GM19328 (cell line): Measurements from ENCODE around the gene PALD1.
"Not testable (repeated sequence)": the region's sequence is repeated elsewhere in the genome, so short reads cannot be mapped to it uniquely, and the experiment has no call there.

Source experiments
- ATAC-seq: cut with Tn5 transposase; IDR thresholded peaks from one replicate; pipeline ENCODE4 v1.9.1; 2021; ENCODE audit warnings: mild to moderate bottlenecking, moderate library complexity; ENCODE audit not compliant: unreplicated experiment

Gene PALD1

GRCh38 chr10:70481831-70482530 is 3.4 kb downstream of the PALD1 start:
- no peak for ATAC-seq

GRCh38 chr10:70482982-70483760 is 4.6 kb downstream of the PALD1 start:
- no peak for ATAC-seq

- ATAC-seq = not testable (repeated sequence)
Measured at GRCh38 chr10:70483872-70484271, 5.3 kb downstream of the PALD1 start.

- ATAC-seq = no peak
Measured at GRCh38 chr10:70487824-70488223, 9.3 kb downstream of the PALD1 start.

GRCh38 chr10:70490142-70490541 is 11.6 kb downstream of the PALD1 start:
- ATAC-seq = no peak

GRCh38 chr10:70491614-70492013 is 13.0 kb downstream of the PALD1 start:
- ATAC-seq = no peak

- ATAC-seq = no peak
Measured at GRCh38 chr10:70492786-70493659, 14.5 kb downstream of the PALD1 start.

GRCh38 chr10:70493660-70494234 is 15.2 kb downstream of the PALD1 start:
- ATAC-seq = peak; percentile 50

- no peak for ATAC-seq
Measured at GRCh38 chr10:70494536-70494935, 16.0 kb downstream of the PALD1 start.

- ATAC-seq = no peak
Measured at GRCh38 chr10:70494966-70495365, 16.4 kb downstream of the PALD1 start.

GRCh38 chr10:70495691-70496261 is 17.2 kb downstream of the PALD1 start:
- no peak for ATAC-seq

GRCh38 chr10:70496341-70497119 is 18.0 kb downstream of the PALD1 start:
- no peak for ATAC-seq

- ATAC-seq = no peak
Measured at GRCh38 chr10:70497120-70497545, 18.6 kb downstream of the PALD1 start.

- no peak for ATAC-seq
Measured at GRCh38 chr10:70498970-70499835, 20.6 kb downstream of the PALD1 start.

- no peak for ATAC-seq
Measured at GRCh38 chr10:70499836-70500167, 21.2 kb downstream of the PALD1 start.

- no peak for ATAC-seq
Measured at GRCh38 chr10:70500368-70500767, 21.8 kb downstream of the PALD1 start.

- ATAC-seq = no peak
Measured at GRCh38 chr10:70500812-70501301, 22.3 kb downstream of the PALD1 start.

- ATAC-seq = no peak
Measured at GRCh38 chr10:70502406-70502805, 23.8 kb downstream of the PALD1 start.

GRCh38 chr10:70503776-70504175 is 25.2 kb downstream of the PALD1 start:
- ATAC-seq = no peak
